Nephron progenitor cell (in vitro differentiated cells): ENCODE results near the gene ZNRF3.

Experiments used
- DNase-seq: peaks from one replicate; pipeline ENCODE4 v3.0.0; 2021
- H3K27ac Mint-ChIP-seq: 2 replicates; pipeline ENCODE4 v1.8.0; 2021; ENCODE audit warnings: mild to moderate bottlenecking, moderate library complexity, mixed read lengths
- H3K27me3 Mint-ChIP-seq: 2 replicates; pipeline ENCODE4 v1.8.0; 2021; ENCODE audit warnings: mild to moderate bottlenecking, low read depth, mixed read lengths; ENCODE audit not compliant: poor library complexity
- H3K36me3 Mint-ChIP-seq: 2 replicates; pipeline ENCODE4 v1.8.0; 2021; ENCODE audit warnings: low read depth, mixed read lengths
- H3K4me1 Mint-ChIP-seq: 2 replicates; pipeline ENCODE4 v1.8.0; 2021; ENCODE audit warnings: mixed read lengths
- H3K4me3 Mint-ChIP-seq: 2 replicates; pipeline ENCODE4 v1.8.0; 2021; ENCODE audit warnings: mild to moderate bottlenecking, moderate library complexity, mixed read lengths
- H3K9me3 Mint-ChIP-seq: 2 replicates; pipeline ENCODE4 v1.8.0; 2021; ENCODE audit warnings: mild to moderate bottlenecking, moderate library complexity, mixed read lengths
- CTCF ChIP-seq: fragments of 200-600 bp; sonication (generic); IDR thresholded peaks from 2 replicates; pipeline ENCODE4 v1.5.0; 2021; ENCODE audit warnings: antibody characterized with exemption

ZNRF3 gene

DNA sequence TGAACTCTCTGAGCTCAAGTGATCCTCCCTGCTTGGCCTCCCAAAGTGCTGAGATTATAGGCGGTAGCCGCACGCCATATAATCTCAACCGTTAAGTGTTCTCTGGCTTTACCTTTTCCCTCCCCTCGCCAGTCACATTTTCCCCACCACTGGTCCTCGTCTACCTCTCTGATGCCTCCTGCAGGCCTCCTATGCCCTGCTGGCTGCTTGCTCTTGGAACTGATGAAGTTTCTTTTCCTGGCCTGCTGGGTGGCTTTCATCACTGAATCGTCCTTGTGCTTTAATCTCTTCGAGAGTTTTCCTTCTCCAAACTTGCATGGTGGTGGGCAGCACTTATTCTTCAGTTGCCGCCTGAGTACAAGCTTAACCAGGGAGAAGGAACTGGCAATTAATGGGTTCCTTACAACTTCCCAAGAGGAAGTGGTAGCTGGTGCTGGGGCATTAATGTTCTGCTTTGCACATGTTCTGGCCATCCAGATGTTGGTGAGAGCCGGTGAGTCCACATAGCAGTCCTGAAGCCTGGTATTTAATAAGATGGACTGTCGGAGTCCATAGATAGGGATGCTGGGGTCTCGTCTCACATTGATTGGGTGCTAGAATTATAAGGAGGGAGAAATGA lies 177.0 kb downstream of the ZNRF3 start:
- Mint-ChIP-seq H3K4me3 (no peak overlapping the region), H3K36me3 (peaks cover 5% of the 10 kb centered on the region), H3K27me3 (peaks cover 2% of the 10 kb centered on the region), H3K4me1 (peaks cover 43% of the 10 kb centered on the region), H3K9me3 (no peaks in the 10 kb centered on the region), H3K27ac (no peak overlapping the region)
- no peak for DNase-seq
- no peak for TF ChIP-seq CTCF

DNA sequence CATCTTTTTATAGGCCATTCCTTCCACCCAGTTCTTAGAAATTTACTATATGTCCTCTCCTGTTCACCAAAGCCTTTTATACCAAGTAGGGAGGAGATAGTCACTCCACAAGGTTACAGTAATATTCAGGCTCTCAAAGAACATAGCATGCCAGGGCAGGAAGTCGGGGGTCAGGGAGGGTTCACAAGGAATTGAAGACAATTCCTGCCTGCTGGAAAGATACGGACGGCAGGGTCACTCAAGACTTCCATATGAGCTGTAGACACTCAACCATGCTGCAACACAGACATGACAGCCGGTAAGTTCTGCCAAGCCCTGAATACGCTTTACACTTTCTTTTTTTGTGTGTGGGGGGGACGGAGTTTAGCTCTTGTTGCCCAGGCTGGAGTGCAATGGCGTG lies 177.6 kb downstream of the ZNRF3 start:
- H3K9me3 Mint-ChIP-seq = no peaks in the 10 kb centered on the region
- no peak overlapping the region for H3K27ac Mint-ChIP-seq
- H3K4me1 Mint-ChIP-seq = peaks cover 38% of the 10 kb centered on the region
- H3K4me3 Mint-ChIP-seq = no peak overlapping the region
- H3K36me3 Mint-ChIP-seq = no peaks in the 10 kb centered on the region
- peaks cover 2% of the 10 kb centered on the region for H3K27me3 Mint-ChIP-seq
- no peak for TF ChIP-seq CTCF
- DNase-seq = no peak

- TF ChIP-seq CTCF = no peak
- Mint-ChIP-seq H3K27ac (no peak within 1 kb of the TSS), H3K27me3 (peaks cover 2% of the 10 kb centered on the region), H3K4me3 (no peak within 1 kb of the TSS), H3K9me3 (no peaks in the 10 kb centered on the region), H3K36me3 (no peaks in the 10 kb centered on the region), H3K4me1 (peaks cover 33% of the 10 kb centered on the region)
- no peak for DNase-seq
These were observed 178.4 kb downstream of the ZNRF3 start, which contains the start of gene C22orf31 for GRCh38 chr22:29061773-29062172. C22orf31 (minus strand) TSS chr22:29061831; CDS start chr22:29061792, 39 bp downstream.

- H3K36me3 Mint-ChIP-seq = no peaks in the 10 kb centered on the region
- H3K9me3 Mint-ChIP-seq = no peaks in the 10 kb centered on the region
- peaks cover 33% of the 10 kb centered on the region for H3K4me1 Mint-ChIP-seq
- no peak for DNase-seq
- H3K4me3 Mint-ChIP-seq = no peak overlapping the region
- H3K27me3 Mint-ChIP-seq = peaks cover 2% of the 10 kb centered on the region
- no peak overlapping the region for H3K27ac Mint-ChIP-seq
- TF ChIP-seq CTCF = no peak
These were observed 179.0 kb downstream of the ZNRF3 start for GRCh38 chr22:29062286-29062821.

- no peak for TF ChIP-seq CTCF
- H3K4me3 Mint-ChIP-seq = no peak overlapping the region
- peaks cover 4% of the 10 kb centered on the region for H3K27me3 Mint-ChIP-seq
- no peak for DNase-seq
- H3K9me3 Mint-ChIP-seq = no peaks in the 10 kb centered on the region
- no peak overlapping the region for H3K27ac Mint-ChIP-seq
- H3K36me3 Mint-ChIP-seq = no peaks in the 10 kb centered on the region
- peaks cover 40% of the 10 kb centered on the region for H3K4me1 Mint-ChIP-seq
These were observed 182.3 kb downstream of the ZNRF3 start for GRCh38 chr22:29065468-29066190.
